ENCODE data around the gene SEMA3D. TPM values are rescaled to one million over a fixed set of nuclear protein-coding genes. Genes with fewer than 3 reads are reported as not detected.

Gene SEMA3D
- total and polyA plus RNA-seq, 2 donors (not counting 1 experiment from before 2014, with no cell fraction given): 0.46 to 0.59 TPM

DNA sequence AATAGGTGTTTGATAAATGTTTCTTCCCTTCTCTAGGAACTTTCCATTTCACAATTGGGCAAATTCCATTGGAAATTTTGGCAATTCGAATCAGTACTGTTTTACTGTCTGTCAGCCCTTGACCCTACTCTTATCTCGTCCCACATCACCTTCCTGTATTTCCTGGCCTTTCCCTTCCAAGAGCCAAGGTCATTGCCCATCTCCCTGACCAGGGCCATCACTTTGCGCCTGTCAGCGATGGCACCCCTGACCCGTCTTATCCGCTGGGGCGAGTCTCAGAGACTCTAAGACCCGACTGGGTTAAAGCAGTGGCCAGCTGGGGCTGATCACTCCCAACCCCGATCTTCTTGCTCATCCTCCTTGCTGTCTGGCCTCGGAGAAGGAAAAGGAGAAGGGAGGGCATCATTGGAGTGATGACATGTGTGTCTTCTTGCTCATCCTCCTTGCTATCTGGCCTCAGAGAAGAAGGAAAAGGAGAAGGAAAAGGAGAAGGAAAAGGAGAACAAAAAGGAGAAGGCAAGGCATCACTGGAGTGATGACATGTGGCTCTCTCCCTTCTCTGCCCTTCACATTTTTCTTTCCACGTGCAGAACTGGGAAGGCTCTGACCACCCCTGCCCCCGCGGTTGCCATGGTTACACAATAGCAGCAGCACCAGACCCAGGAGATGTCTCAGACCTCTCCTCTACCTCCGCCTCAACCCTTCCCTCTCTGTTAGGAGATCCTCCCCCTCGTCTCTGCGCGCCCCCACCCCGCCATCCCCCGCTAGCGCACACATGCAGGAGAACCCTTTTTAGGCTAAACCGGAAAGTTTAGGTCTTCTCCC is 2.0 kb downstream of the SEMA3D start:
- peak overlapping the region; percentile 59 to 87 (median 74) for H3K4me3 ChIP-seq (ENCODE audit: control extremely low read depth in 1 of 5, extremely low read depth in 1 of 5, insufficient read depth in 1 of 5, low read depth in 2 of 5, low read length in 4 of 5)
- TF ChIP-seq EZH2 (IDR thresholded peaks at IDR 0.05; ENCODE audit: borderline replicate concordance, insufficient read depth, low read depth, low read length, poor library complexity, severe bottlenecking): no peak
- TF ChIP-seq, protein P1, sequence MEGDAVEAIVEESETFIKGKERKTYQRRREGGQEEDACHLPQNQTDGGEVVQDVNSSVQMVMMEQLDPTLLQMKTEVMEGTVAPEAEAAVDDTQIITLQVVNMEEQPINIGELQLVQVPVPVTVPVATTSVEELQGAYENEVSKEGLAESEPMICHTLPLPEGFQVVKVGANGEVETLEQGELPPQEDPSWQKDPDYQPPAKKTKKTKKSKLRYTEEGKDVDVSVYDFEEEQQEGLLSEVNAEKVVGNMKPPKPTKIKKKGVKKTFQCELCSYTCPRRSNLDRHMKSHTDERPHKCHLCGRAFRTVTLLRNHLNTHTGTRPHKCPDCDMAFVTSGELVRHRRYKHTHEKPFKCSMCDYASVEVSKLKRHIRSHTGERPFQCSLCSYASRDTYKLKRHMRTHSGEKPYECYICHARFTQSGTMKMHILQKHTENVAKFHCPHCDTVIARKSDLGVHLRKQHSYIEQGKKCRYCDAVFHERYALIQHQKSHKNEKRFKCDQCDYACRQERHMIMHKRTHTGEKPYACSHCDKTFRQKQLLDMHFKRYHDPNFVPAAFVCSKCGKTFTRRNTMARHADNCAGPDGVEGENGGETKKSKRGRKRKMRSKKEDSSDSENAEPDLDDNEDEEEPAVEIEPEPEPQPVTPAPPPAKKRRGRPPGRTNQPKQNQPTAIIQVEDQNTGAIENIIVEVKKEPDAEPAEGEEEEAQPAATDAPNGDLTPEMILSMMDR (IDR thresholded peaks at IDR 0.05): no peak
- CTCF ChIA-PET: interaction anchor here (0.7 to 4.4 kb wide), 4 partner anchors 143 to 279 kb away, joined by 4 to 35 read pairs (median 6); no protein-coding TSS in a partner anchor
- Mint-ChIP-seq H3K27me3 (peaks cover 44% of the 10 kb centered on the region), H3K9me3 (ENCODE audit: insufficient read depth) (peaks cover 3% of the 10 kb centered on the region), H3K27ac (no peak overlapping the region), H3K4me3 (peak overlapping the region; percentile 80), H3K4me1 (peaks cover 18% of the 10 kb centered on the region)
- WGBS (ENCODE audit: insufficient coverage): 64% methylated on average over 11 of the region's 21 CpGs
- H3K4me2 ChIP-seq (replicated peaks; ENCODE audit: low read depth, low read length, poor library complexity, severe bottlenecking): peak overlapping the region; percentile 97
- no peaks in the 10 kb centered on the region for H3K36me3 ChIP-seq (replicated peaks in 1 of 2; ENCODE audit: control extremely low read depth in 1 of 2, control insufficient read depth in 1 of 2, extremely low read depth in 1 of 2, insufficient read depth in 2 of 2, low read length in 1 of 2)
- peak overlapping the region; percentile 94 for H2AFZ ChIP-seq (ENCODE audit: insufficient read depth, low read depth, low read length, poor library complexity, severe bottlenecking)
- H3K9ac ChIP-seq (ENCODE audit: low read length): peak overlapping the region; percentile 75
- ATAC-seq (ENCODE audit: low read depth) (no peak), DNase-seq (peak; percentile 7)
- no peak overlapping the region for H3K27ac ChIP-seq (ENCODE audit: low read length in 2 of 2)
- POLR2A ChIA-PET: no interaction called here
- peaks cover 12 to 22% of the 10 kb centered on the region in 2 donors for H3K4me1 ChIP-seq (ENCODE audit: control insufficient read depth in 2 of 2, insufficient read depth in 2 of 2, low read length in 2 of 2)
- peaks cover 0 to 25% (median 3%) of the 10 kb centered on the region in 4 experiments for H3K27me3 ChIP-seq (replicated peaks in 1 of 4; ENCODE audit: control extremely low read depth in 1 of 4, control insufficient read depth in 3 of 4, insufficient read depth in 4 of 4, low read length in 3 of 4)
- no peaks in the 10 kb centered on the region for H3K79me2 ChIP-seq (ENCODE audit: control insufficient read depth, insufficient read depth, low read length)
- no peaks in the 10 kb centered on the region for H4K20me1 ChIP-seq (ENCODE audit: control insufficient read depth, insufficient read depth, low read length, poor library complexity, severe bottlenecking)
- intact Hi-C loops (cut with micrococcal nuclease): loop anchor here (10.0 kb wide), 1 partner anchor 110 kb away; no protein-coding TSS in a partner anchor
- H3K9me3 ChIP-seq (ENCODE audit: control extremely low read depth in 1 of 3, control insufficient read depth in 2 of 3, insufficient read depth in 1 of 3, low read length in 2 of 3): peaks cover 0 to under 1% (median 0%) of the 10 kb centered on the region in 3 donors

DNA sequence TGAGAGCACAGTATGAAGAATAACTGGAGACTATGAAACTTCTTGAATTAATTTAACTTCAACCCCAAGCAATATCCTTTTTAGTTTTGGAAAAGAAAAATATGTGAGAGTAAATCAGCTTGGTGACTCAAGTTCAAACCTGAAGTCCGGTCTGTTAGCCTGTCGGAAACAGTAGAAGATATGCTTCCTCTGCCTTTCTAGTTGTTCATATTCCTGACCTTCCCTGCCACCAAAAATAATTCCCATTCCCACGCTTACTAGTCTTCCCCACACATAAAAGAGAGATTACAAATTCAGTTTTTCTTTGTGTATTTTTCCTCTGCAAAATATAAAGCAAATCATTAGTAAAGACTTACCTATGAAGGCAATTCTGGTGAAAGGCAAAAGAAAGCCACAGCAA is 3.6 kb downstream of the SEMA3D start:
- intact Hi-C loops (cut with micrococcal nuclease): loop anchor here (10.0 kb wide), 1 partner anchor 112 kb away; no protein-coding TSS in a partner anchor
- H3K9ac ChIP-seq (ENCODE audit: low read length): no peak overlapping the region
- no peak for DNase-seq
- Mint-ChIP-seq H3K4me1 (peaks cover 18% of the 10 kb centered on the region), H3K4me3 (no peak overlapping the region), H3K9me3 (ENCODE audit: insufficient read depth) (peaks cover 4% of the 10 kb centered on the region), H3K27ac (no peak overlapping the region), H3K27me3 (peaks cover 44% of the 10 kb centered on the region)
- peaks cover 0 to 25% (median 3%) of the 10 kb centered on the region in 4 experiments for H3K27me3 ChIP-seq (replicated peaks in 1 of 4; ENCODE audit: control extremely low read depth in 1 of 4, control insufficient read depth in 3 of 4, insufficient read depth in 4 of 4, low read length in 3 of 4)
- H3K36me3 ChIP-seq (replicated peaks in 1 of 2; ENCODE audit: control extremely low read depth in 1 of 2, control insufficient read depth in 1 of 2, extremely low read depth in 1 of 2, insufficient read depth in 2 of 2, low read length in 1 of 2): no peaks in the 10 kb centered on the region
- no peaks in the 10 kb centered on the region for H3K79me2 ChIP-seq (ENCODE audit: control insufficient read depth, insufficient read depth, low read length)
- H3K4me2 ChIP-seq (replicated peaks; ENCODE audit: low read depth, low read length, poor library complexity, severe bottlenecking): no peak overlapping the region
- H4K20me1 ChIP-seq (ENCODE audit: control insufficient read depth, insufficient read depth, low read length, poor library complexity, severe bottlenecking): no peaks in the 10 kb centered on the region
- no CpG with 5 or more reads among the region's 3 CpGs for WGBS (ENCODE audit: insufficient coverage)
- CTCF ChIA-PET: no interaction called here
- POLR2A ChIA-PET: no interaction called here
- H2AFZ ChIP-seq (ENCODE audit: insufficient read depth, low read depth, low read length, poor library complexity, severe bottlenecking): no peak overlapping the region
- no peak overlapping the region for H3K27ac ChIP-seq (ENCODE audit: low read length in 2 of 2)
- no peak overlapping the region for H3K4me3 ChIP-seq (ENCODE audit: control extremely low read depth in 1 of 5, extremely low read depth in 1 of 5, insufficient read depth in 1 of 5, low read depth in 2 of 5, low read length in 4 of 5)
- TF ChIP-seq, protein P1 (IDR thresholded peaks at IDR 0.05): no peak
- no peak for TF ChIP-seq EZH2 (IDR thresholded peaks at IDR 0.05; ENCODE audit: borderline replicate concordance, insufficient read depth, low read depth, low read length, poor library complexity, severe bottlenecking)
- no peak for ATAC-seq (ENCODE audit: low read depth)
- H3K4me1 ChIP-seq (ENCODE audit: control insufficient read depth in 2 of 2, insufficient read depth in 2 of 2, low read length in 2 of 2): peaks cover 12 to 22% of the 10 kb centered on the region in 2 donors
- H3K9me3 ChIP-seq (ENCODE audit: control extremely low read depth in 1 of 3, control insufficient read depth in 2 of 3, insufficient read depth in 1 of 3, low read length in 2 of 3): peaks cover 1 to 14% (median 2%) of the 10 kb centered on the region in 3 donors

Measured in B cell (primary cell).